ENCODE data around the gene ACOX3. TPM values are rescaled to one million over a fixed set of nuclear protein-coding genes. Genes with fewer than 3 reads are reported as not detected.

The ACOX3 gene
- polyA plus RNA-seq, 3 donors = 3.8 to 16.8 (median 13.3) TPM

- H3K4me1 Mint-ChIP-seq = no peaks in the 10 kb centered on the region
- H3K36me3 Mint-ChIP-seq = peaks cover 32 to 59% of the 10 kb centered on the region in 2 donors
- Histone ChIP-seq H3K36me3 (replicated peaks in 1 of 2; ENCODE audit: control insufficient read depth in 1 of 2, insufficient read depth in 2 of 2, low read length in 2 of 2) (peaks cover 14 to 28% of the 10 kb centered on the region in 2 donors), H3K4me2 (replicated peaks; ENCODE audit: extremely low read depth, low read length, poor library complexity, severe bottlenecking) (no peak overlapping the region), H3K9ac (ENCODE audit: insufficient read depth, low read length, poor library complexity, severe bottlenecking) (no peak overlapping the region), H4K20me1 (ENCODE audit: insufficient read depth, low read length) (no peaks in the 10 kb centered on the region), H3K27me3 (ENCODE audit: control insufficient read depth in 2 of 2, insufficient read depth in 2 of 2, low read length in 2 of 2) (no peaks in the 10 kb centered on the region), H3K27ac (ENCODE audit: low read depth in 1 of 2, low read length in 2 of 2) (no peak overlapping the region), H3K4me1 (ENCODE audit: control insufficient read depth in 1 of 2, insufficient read depth in 2 of 2, low read length in 2 of 2) (no peaks in the 10 kb centered on the region), H3K79me2 (ENCODE audit: insufficient read depth, low read length) (no peaks in the 10 kb centered on the region), H2AFZ (ENCODE audit: insufficient read depth, low read depth, low read length, poor library complexity, severe bottlenecking) (no peak overlapping the region), H3K4me3 (replicated peaks in 1 of 3; ENCODE audit: low read depth in 2 of 3, low read length in 3 of 3) (no peak overlapping the region), H3K9me3 (replicated peaks in 1 of 2; ENCODE audit: control insufficient read depth in 1 of 2, insufficient read depth in 1 of 2, low read length in 2 of 2) (no peaks in the 10 kb centered on the region)
- H3K27ac Mint-ChIP-seq = no peak overlapping the region
- WGBS (ENCODE audit: insufficient coverage) = 90% methylated on average over 10 of the region's 14 CpGs
- intact Hi-C loops (cut with micrococcal nuclease) = no loop called here
- H3K27me3 Mint-ChIP-seq (ENCODE audit: low read depth in 3 of 3) = no peaks in the 10 kb centered on the region
- no peak overlapping the region for H3K4me3 Mint-ChIP-seq
- TF ChIP-seq CTCF (IDR thresholded peaks at IDR 0.05) = no peak
- DNase-seq = no peak
- peaks cover 0 to 2% (median 0%) of the 10 kb centered on the region in 7 donors for H3K9me3 Mint-ChIP-seq
These were observed 57.5 kb downstream of the ACOX3 start for GRCh38 chr4:8383016-8383415.

- Histone ChIP-seq H3K9ac (ENCODE audit: insufficient read depth, low read length, poor library complexity, severe bottlenecking) (no peak overlapping the region), H3K27ac (ENCODE audit: low read depth in 1 of 2, low read length in 2 of 2) (no peak overlapping the region), H3K4me1 (ENCODE audit: control insufficient read depth in 1 of 2, insufficient read depth in 2 of 2, low read length in 2 of 2) (no peaks in the 10 kb centered on the region), H2AFZ (ENCODE audit: insufficient read depth, low read depth, low read length, poor library complexity, severe bottlenecking) (no peak overlapping the region), H3K36me3 (replicated peaks in 1 of 2; ENCODE audit: control insufficient read depth in 1 of 2, insufficient read depth in 2 of 2, low read length in 2 of 2) (peaks cover 11 to 24% of the 10 kb centered on the region in 2 donors), H3K27me3 (ENCODE audit: control insufficient read depth in 2 of 2, insufficient read depth in 2 of 2, low read length in 2 of 2) (no peaks in the 10 kb centered on the region), H4K20me1 (ENCODE audit: insufficient read depth, low read length) (no peaks in the 10 kb centered on the region), H3K4me3 (replicated peaks in 1 of 3; ENCODE audit: low read depth in 2 of 3, low read length in 3 of 3) (no peak overlapping the region), H3K9me3 (replicated peaks in 1 of 2; ENCODE audit: control insufficient read depth in 1 of 2, insufficient read depth in 1 of 2, low read length in 2 of 2) (no peaks in the 10 kb centered on the region), H3K79me2 (ENCODE audit: insufficient read depth, low read length) (no peaks in the 10 kb centered on the region), H3K4me2 (replicated peaks; ENCODE audit: extremely low read depth, low read length, poor library complexity, severe bottlenecking) (no peak overlapping the region)
- WGBS (ENCODE audit: insufficient coverage) = 91% methylated on average over 20 of the region's 28 CpGs
- H3K9me3 Mint-ChIP-seq = peaks cover 0 to 2% (median 0%) of the 10 kb centered on the region in 7 donors
- no peak for TF ChIP-seq CTCF (IDR thresholded peaks at IDR 0.05)
- H3K4me1 Mint-ChIP-seq = no peaks in the 10 kb centered on the region
- no peak for DNase-seq
- H3K36me3 Mint-ChIP-seq = peaks cover 25 to 53% of the 10 kb centered on the region in 2 donors
- intact Hi-C loops (cut with micrococcal nuclease) = no loop called here
- H3K27ac Mint-ChIP-seq = no peak overlapping the region
- peaks cover 0 to 3% (median 0%) of the 10 kb centered on the region in 3 donors for H3K27me3 Mint-ChIP-seq (ENCODE audit: low read depth in 3 of 3)
- no peak overlapping the region for H3K4me3 Mint-ChIP-seq
These were observed 58.5 kb downstream of the ACOX3 start for GRCh38 chr4:8381814-8382581.
